NCI-H1105 treated with DMSO at 0.1 percent for 48 hours (cell line): ENCODE data around the gene AQP1.

Experiments
- DNase-seq: peaks from one replicate; lab custom pipeline; 2025; lab: John Stamatoyannopoulos, UW

Gene AQP1

DNA sequence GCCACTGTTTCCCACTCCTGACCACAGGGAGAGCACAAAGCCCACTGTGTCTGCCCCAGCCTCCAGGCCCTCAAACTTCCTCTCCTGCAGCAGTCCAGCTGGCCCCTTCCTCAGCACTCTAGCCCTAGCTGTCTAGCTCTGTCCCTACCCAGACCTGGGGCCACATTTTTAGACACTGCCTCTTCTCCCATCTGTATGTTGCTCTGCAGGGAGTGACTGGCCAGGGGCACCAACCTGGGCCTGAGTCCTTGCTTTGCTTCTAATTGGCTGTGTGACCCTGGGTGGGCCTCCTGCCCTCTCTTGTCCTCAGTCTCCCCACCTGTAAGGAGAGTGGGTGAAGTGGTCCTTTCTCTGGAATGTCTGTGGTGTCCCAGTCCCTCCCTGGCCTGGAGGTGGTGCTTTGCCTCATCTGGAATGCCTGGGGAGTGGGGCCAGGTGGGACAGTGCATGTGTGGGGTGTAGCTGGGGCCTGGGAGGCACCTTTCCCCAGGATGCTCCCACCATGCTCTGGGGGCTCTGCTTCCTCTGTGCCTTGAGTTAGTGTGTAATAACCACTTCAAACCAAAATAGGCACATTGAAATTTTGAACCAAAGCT, 25.1 kb downstream of the AQP1 start:
- no peak for DNase-seq

GRCh38 chr7:30937416-30937815, 25.8 kb downstream of the AQP1 start:
- no peak for DNase-seq

- peak; percentile 45 for DNase-seq
These were observed 27.0 kb downstream of the AQP1 start for GRCh38 chr7:30938435-30939316.

DNA sequence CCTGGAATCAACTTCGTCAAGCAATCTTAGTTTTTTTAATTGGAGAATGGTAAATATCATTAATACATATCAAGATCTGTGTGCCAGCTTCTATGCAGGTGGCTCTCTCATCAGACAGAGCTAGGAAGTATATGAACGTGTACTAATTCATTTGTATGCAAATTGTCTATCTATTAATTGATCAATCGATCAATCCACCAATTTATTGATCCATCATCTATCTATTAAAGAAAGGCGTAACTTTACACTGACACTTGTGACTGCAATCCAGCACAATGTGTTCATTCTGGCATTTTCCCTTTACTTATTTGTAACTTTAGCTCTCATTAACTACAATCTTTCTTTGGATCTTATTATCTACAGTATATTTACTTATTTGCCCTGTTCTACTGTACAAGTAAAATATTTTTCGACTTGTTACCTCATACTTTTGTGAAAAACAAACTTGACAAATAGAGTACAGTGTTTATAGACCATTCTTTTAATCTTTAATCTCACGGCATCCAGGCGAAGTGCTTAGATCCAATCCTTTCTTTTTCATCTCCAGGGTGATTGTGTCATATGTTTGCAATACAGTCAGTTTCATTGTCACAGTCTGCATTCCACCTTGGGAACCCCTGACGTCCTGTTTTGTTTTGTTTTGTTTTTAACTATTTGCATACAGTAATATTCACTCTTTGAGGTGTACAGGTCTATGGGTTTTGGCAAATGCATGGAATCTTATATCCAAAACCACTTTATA, 30.1 kb downstream of the AQP1 start:
- no peak for DNase-seq

DNA sequence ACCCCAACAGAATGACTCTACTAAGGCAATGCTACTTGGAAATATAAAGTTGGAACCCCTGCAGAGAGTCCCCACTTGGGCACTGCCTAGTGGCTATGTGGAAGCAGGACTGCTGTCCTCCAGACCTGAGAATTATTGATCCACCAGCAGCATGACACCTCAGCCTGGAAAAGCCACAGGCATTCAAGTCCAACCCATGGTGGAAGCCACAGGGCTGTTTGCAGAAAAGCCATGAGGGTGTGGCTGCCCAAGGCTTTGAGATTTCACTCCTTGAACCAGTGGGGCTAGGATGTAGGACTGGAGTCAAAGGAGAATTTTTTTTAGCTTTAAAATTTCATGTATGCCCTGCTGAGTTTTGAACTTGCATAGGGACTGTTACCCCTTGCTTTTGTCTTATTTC, 38.5 kb downstream of the AQP1 start:
- no peak for DNase-seq

- DNase-seq = no peak
These were observed 43.3 kb downstream of the AQP1 start for GRCh38 chr7:30954914-30955313.

- DNase-seq = no peak
These were observed 45.1 kb downstream of the AQP1 start for GRCh38 chr7:30956704-30957103.

DNA sequence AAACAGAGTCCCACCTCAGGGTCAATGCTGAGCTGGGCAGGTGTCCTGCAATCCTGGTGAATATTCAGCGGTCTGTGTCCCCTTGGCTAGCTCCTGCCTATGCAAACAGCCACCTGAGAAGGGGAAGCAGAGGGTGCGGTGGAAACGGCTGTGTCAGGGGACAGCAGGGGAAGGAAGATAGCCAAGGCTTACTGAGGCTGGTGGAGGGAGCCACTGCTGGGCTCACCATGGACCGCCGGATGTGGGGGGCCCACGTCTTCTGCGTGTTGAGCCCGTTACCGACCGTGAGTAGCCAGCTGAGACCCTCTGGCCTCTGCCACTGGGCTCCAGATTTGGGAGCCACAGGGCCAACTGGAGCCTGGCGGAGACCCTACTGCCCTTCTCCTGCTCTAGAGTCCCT, 52.2 kb downstream of the AQP1 start, which contains the start of gene GHRHR:
GHRHR (plus strand) TSS at position 112 of the 400 bp plus-strand sequence; CDS start at position 228, 116 bp downstream.
- DNase-seq = no peak

GRCh38 chr7:30965372-30965771, 53.7 kb downstream of the AQP1 start:
- DNase-seq = no peak

GRCh38 chr7:30965883-30966282, 54.2 kb downstream of the AQP1 start:
- no peak for DNase-seq

DNA sequence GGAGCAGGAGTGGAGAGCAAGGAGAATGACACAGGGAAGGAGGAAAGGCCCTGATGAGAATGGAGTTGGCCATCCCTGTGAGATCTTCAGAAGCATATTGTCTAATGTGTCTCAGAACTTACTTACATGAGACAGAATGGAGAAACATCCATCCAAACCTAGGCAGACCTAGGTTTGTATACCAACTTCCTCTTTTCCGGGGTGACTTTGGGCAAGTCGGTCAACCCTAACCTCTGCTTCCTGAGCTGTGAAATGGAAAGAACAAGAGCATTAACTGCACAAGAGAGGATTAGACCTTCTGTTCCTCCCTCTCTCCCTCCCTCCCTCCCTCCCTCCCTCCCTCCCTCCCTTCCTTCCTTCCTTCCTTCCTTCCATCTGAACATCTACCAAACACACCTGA, 56.6 kb downstream of the AQP1 start:
- no peak for DNase-seq

DNA sequence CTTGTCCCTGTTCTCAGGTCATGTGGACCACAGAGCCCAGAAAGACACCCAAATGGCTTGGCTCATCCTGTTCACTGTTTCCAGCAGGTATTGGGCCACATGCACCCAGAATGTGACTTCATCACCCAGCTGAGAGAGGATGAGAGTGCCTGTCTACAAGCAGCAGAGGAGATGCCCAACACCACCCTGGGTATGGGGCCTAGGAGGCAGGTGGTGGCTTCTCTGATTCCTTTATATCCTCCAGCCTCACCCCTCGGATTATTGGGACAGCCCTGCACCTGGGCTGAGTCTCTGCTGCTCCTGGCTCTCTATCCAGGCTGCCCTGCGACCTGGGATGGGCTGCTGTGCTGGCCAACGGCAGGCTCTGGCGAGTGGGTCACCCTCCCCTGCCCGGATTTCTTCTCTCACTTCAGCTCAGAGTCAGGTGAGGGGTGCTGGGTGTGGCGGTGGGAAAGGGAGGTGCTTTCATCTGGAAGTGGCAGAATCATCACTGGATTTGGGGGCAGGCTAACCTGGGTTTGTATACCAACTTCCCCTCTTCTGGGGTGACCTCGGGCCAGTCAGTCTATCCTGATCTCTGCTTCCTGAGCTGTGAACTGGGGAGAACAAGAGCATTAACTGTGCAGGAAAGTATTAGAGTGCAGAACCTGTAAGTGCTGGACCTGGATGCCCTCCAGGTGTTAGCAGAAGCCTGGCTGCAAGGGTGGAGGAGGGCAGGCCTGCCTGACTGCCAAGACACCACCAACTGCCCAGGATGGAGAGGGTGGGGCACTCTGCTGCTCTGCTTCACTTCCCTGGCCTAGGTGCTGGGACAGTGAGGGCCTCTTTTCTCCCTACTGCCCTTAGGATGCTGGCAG, 57.3 kb downstream of the AQP1 start:
- no peak for DNase-seq

- no peak for DNase-seq
These were observed 57.9 kb downstream of the AQP1 start for GRCh38 chr7:30969604-30969970.

DNA sequence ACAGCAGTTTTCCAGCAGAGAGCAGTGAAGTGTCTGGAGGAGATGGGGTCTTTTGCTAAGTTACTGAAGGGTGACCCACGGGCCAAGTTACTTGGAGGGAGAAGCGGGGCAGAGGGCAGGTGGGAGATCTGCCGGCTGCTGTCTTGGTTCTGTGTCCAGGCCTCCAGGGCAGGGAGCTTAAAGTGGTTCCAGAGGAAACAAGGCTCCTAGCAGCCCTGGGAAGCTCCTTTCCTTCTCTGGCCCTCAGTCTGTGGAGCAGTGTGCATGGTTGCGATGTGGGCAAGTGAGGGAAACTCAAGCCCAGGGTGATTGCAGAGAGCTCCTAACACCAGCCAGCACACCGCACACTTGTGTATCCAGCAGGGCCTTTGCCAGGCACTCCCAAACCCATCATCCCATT, 58.4 kb downstream of the AQP1 start:
- no peak for DNase-seq

DNA sequence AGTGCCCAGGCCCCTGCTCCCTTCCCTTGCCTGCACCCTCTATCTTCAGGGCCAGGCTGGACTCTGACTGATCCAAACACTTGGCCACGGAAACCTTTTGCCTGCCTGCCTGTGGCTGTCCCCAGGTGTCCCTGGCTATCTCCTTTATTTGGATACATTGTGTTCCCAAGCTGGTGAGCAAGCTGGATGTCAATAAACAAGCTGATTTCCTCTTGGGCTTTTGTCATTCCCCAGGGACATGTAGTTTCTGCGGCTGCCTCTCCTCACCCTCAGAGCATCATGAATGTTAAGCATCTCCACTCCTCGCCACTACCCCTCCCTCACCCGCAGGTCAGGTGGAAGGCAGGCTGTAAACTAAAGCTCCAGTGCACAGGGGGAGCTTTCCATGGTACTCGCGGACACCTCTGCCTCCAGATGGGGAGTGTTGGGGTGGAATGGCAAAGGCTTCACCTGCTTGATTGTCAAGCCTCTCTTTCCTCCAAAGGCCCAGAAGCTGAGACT, 59.0 kb downstream of the AQP1 start:
- DNase-seq = no peak

DNA sequence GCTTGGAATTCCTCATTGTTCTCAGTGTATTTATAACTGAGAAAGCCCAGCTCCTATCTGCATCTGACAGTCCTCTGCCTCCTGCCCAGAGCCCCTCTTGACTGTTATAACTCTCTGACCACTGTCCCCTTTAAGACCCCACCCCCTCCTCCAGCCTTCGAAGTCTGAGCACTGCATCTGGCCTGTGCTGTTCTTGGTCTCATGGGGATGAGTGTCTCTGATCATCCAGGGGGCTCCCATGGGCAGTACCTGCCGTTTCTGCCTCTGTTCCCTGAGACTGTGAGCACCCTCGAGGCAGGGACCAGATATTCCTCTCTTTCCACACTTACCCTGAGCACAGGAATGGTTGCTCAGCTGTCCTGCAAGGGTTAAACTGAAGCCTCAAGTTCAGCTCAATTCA, 59.8 kb downstream of the AQP1 start:
- no peak for DNase-seq

- DNase-seq = no peak
These were observed 60.3 kb downstream of the AQP1 start for GRCh38 chr7:30971840-30972563.

DNA sequence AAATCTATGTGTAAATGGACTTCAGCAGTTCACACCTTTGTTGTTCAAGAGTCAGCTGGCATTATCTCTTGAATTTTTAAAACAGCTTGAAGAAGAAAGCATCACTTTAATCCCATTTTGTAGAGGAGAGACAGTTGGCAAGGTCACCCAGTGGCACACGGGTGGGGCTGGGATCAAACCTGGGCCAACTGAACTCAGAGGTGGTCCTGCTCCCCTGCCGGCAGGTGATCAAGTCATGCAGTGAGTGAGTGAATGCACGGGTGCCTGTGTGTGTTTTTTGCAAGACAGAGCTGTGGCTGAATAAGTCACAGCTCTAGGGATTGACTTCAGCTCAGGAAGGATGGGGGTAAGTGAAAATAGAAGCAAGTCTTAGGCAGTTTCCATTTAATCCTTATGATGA, 61.6 kb downstream of the AQP1 start:
- no peak for DNase-seq

GRCh38 chr7:30973791-30974604, 62.3 kb downstream of the AQP1 start:
- no peak for DNase-seq

GRCh38 chr7:30974605-30975255, 63.1 kb downstream of the AQP1 start:
- no peak for DNase-seq
